ENCODE results near the gene ROS1.
"Not testable (repeated sequence)": the region's sequence is repeated elsewhere in the genome, so short reads cannot be mapped to it uniquely, and the experiment has no call there.

The ROS1 gene

DNA sequence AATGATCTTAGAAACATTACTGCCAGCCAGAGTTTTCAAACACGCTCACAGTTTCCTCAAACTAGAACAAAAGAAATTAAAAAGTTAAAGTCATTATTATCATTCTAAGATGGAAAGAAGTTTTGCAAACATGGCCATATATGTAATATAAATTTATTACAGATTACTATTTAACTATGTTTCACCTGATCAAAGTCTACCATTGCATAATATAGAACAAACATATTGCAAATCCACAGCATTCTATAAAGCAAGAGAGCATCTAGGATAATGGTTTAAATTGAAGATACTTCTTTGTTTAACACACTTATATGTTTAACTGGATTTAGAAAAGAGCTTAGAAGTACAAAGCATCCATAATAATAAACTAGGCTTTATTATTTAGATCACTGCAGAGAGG is 30.5 kb upstream of the ROS1 start:
- H3K27me3 ChIP-seq (ENCODE audit: control insufficient read depth, insufficient read depth, low read length), result no peaks in the 10 kb centered on the region
- H3K36me3 ChIP-seq (ENCODE audit: control insufficient read depth, insufficient read depth, low read length), result no peaks in the 10 kb centered on the region
- H3K4me3 ChIP-seq (ENCODE audit: low read length), result no peak overlapping the region
- H3K9ac ChIP-seq (ENCODE audit: low read length), result no peak overlapping the region
- H3K9me3 ChIP-seq (ENCODE audit: control insufficient read depth, low read length), result no peaks in the 10 kb centered on the region
- H3K4me1 ChIP-seq (ENCODE audit: control insufficient read depth, insufficient read depth, low read length), result peaks cover 9% of the 10 kb centered on the region

DNA sequence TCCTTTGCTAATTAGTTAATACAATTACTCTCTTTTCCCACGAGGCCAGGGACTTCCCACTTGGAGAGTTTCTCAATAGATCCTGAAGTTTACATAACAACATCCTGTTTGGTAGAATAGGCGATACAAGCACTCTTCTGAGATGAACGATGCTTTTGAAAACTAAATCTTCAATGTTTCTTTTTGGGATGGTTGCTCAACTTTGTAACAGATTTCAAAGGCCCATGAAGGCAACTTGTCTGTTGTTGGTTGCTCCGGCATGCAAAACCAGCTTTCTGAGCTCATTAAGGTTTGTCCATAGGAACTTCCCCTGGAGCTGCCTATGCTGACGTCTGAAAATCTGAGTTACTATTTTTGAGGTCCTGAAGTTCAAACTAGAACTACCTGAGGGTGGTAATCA is 25.9 kb upstream of the ROS1 start:
- peak overlapping the region; percentile 5 for H3K9ac ChIP-seq (ENCODE audit: low read length)
- no peaks in the 10 kb centered on the region for H3K36me3 ChIP-seq (ENCODE audit: control insufficient read depth, insufficient read depth, low read length)
- no peaks in the 10 kb centered on the region for H3K9me3 ChIP-seq (ENCODE audit: control insufficient read depth, low read length)
- H3K27me3 ChIP-seq (ENCODE audit: control insufficient read depth, insufficient read depth, low read length), result no peaks in the 10 kb centered on the region
- H3K4me1 ChIP-seq (ENCODE audit: control insufficient read depth, insufficient read depth, low read length), result peaks cover 14% of the 10 kb centered on the region
- H3K4me3 ChIP-seq (ENCODE audit: low read length), result no peak overlapping the region

DNA sequence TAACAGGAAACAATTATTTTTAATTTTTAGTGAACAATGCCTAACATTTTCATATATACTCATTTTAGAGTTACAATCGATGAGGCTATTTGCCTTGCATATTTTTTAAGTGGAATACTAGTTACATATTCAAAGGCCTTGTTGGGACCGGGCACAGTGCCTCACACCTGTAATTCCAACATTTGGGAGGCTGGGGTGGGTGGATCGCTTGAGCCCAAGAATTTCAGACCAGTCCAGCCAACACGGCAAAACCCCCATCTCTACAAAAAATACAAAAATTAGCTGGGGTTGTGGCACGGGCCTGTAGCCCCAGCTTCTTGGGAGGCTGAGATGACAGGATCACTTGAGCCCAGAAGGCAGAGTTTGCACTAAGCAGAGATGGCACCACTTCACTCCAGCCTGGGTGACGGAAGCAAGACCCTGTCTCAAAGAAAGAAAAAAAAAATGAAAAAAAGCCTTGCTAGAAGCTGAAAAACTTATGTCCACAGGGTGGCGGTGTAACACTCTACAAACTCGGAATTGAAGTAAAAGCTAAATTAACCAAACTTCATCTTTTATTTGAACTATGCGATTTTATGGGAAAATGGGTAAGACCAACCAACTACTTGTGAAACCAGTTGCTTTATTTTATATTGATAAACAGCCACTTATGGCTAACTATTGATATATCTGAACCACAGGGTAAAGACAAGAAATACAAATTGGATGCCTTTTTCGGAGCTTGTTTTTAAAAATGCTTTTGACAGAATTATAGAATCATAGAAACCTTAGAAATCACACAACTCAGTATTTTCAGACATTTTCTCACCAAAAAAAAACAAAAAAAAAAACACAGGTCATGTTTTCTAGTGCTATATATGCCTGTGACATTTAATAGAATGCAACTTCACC is 24.1 kb upstream of the ROS1 start:
- Histone ChIP-seq H3K27me3 (ENCODE audit: control insufficient read depth, insufficient read depth, low read length) (no peaks in the 10 kb centered on the region), H3K36me3 (ENCODE audit: control insufficient read depth, insufficient read depth, low read length) (no peaks in the 10 kb centered on the region), H3K9ac (ENCODE audit: low read length) (no peak overlapping the region), H3K4me3 (ENCODE audit: low read length) (no peak overlapping the region), H3K4me1 (ENCODE audit: control insufficient read depth, insufficient read depth, low read length) (peaks cover 14% of the 10 kb centered on the region), H3K9me3 (ENCODE audit: control insufficient read depth, low read length) (no peaks in the 10 kb centered on the region)

DNA sequence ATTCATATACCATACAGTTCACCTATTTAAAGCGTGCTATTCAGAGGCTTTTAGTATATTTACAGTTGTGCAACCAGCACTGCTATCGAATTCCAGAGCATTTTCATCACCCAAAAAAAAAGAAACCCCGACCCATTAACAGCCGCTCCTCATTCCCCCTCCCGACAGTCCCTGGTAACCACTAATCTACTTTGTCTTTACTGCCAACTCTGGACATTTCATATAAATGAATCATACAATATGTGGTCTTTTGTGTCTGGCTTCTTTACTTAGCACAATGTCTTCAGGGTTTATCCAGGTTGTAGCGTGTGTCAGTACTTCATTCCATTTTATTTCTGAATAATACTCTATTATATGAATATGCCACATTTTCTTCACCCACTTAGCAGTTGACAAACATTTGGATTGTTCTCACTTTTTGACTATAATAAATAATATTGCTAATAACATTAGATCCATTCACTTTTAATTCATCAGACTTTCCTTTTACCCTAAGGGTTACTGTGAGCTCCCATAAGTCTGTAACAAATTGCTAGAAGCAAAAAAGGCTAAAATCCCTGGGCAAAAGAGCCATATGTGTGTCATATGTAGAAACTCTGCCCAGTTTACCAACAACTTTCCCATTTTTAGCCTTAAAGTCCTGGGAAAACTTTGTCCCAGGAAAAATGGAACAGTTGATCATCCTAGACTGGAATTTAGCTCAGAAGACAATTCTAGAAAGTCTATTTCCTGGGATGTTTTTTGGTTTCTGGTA is 23.2 kb upstream of the ROS1 start:
- Histone ChIP-seq H3K4me1 (ENCODE audit: control insufficient read depth, insufficient read depth, low read length) (peaks cover 14% of the 10 kb centered on the region), H3K9me3 (ENCODE audit: control insufficient read depth, low read length) (no peaks in the 10 kb centered on the region), H3K36me3 (ENCODE audit: control insufficient read depth, insufficient read depth, low read length) (no peaks in the 10 kb centered on the region), H3K4me3 (ENCODE audit: low read length) (no peak overlapping the region), H3K27me3 (ENCODE audit: control insufficient read depth, insufficient read depth, low read length) (no peaks in the 10 kb centered on the region), H3K9ac (ENCODE audit: low read length) (no peak overlapping the region)

- peaks cover 14% of the 10 kb centered on the region for H3K4me1 ChIP-seq (ENCODE audit: control insufficient read depth, insufficient read depth, low read length)
- no peak overlapping the region for H3K4me3 ChIP-seq (ENCODE audit: low read length)
- no peak overlapping the region for H3K9ac ChIP-seq (ENCODE audit: low read length)
- no peaks in the 10 kb centered on the region for H3K36me3 ChIP-seq (ENCODE audit: control insufficient read depth, insufficient read depth, low read length)
- no peaks in the 10 kb centered on the region for H3K27me3 ChIP-seq (ENCODE audit: control insufficient read depth, insufficient read depth, low read length)
- no peaks in the 10 kb centered on the region for H3K9me3 ChIP-seq (ENCODE audit: control insufficient read depth, low read length)
Observed at GRCh38 chr6:117448011-117448410, 22.3 kb upstream of the ROS1 start.

DNA sequence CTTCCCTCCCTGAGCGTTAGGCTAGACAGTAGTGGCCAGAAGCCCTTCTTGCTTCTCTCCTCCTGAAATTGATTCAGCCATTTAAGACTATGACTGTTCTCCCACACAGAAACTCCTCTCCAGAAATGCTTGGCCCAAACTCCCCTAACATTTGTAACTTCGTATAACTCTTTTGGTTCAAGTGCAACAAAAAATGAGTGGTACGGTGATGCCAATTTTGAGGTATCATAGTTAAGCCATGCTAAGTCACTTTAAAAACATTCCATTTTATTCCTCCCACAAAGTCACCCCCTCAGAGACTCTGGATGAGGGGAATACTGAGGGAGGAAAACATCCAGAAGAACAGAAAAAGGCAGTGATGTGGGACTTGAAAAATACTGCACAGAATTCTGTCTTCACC is 21.1 kb upstream of the ROS1 start:
- H3K9me3 ChIP-seq (ENCODE audit: control insufficient read depth, low read length), result no peaks in the 10 kb centered on the region
- no peak overlapping the region for H3K9ac ChIP-seq (ENCODE audit: low read length)
- H3K4me3 ChIP-seq (ENCODE audit: low read length), result no peak overlapping the region
- H3K4me1 ChIP-seq (ENCODE audit: control insufficient read depth, insufficient read depth, low read length), result peaks cover 11% of the 10 kb centered on the region
- H3K27me3 ChIP-seq (ENCODE audit: control insufficient read depth, insufficient read depth, low read length), result no peaks in the 10 kb centered on the region
- H3K36me3 ChIP-seq (ENCODE audit: control insufficient read depth, insufficient read depth, low read length), result no peaks in the 10 kb centered on the region

GRCh38 chr6:117444600-117444999 is 18.9 kb upstream of the ROS1 start:
- H3K9ac ChIP-seq (ENCODE audit: low read length), result no peak overlapping the region
- no peaks in the 10 kb centered on the region for H3K36me3 ChIP-seq (ENCODE audit: control insufficient read depth, insufficient read depth, low read length)
- H3K4me1 ChIP-seq (ENCODE audit: control insufficient read depth, insufficient read depth, low read length), result no peaks in the 10 kb centered on the region
- no peaks in the 10 kb centered on the region for H3K27me3 ChIP-seq (ENCODE audit: control insufficient read depth, insufficient read depth, low read length)
- H3K4me3 ChIP-seq (ENCODE audit: low read length), result no peak overlapping the region
- H3K9me3 ChIP-seq (ENCODE audit: control insufficient read depth, low read length), result no peaks in the 10 kb centered on the region

DNA sequence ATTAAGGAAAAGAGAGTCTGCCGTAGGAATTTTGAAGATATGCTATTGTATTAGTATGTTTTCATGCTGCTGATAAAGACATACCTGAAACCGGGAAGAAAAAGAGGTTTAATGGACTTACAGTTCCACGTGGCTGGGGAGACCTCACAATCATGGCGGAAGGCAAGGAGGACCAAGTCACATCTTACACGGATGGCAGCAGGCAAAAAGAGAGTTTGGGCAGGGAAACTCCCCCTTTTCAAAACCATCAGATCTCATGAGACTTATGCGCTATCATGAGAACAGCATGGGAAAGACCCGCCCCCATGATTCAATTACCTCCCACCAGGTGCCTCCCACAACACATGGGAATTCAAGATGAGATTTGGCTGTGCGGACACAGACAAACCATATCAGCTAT is 16.6 kb upstream of the ROS1 start:
- not testable (repeated sequence) for H3K27me3 ChIP-seq (ENCODE audit: control insufficient read depth, insufficient read depth, low read length); H3K36me3 ChIP-seq (ENCODE audit: control insufficient read depth, insufficient read depth, low read length); H3K4me3 ChIP-seq (ENCODE audit: low read length); H3K9ac ChIP-seq (ENCODE audit: low read length); H3K4me1 ChIP-seq (ENCODE audit: control insufficient read depth, insufficient read depth, low read length); H3K9me3 ChIP-seq (ENCODE audit: control insufficient read depth, low read length)

- no peaks in the 10 kb centered on the region for H3K9me3 ChIP-seq (ENCODE audit: control insufficient read depth, low read length)
- H3K9ac ChIP-seq (ENCODE audit: low read length), result no peak overlapping the region
- no peaks in the 10 kb centered on the region for H3K4me1 ChIP-seq (ENCODE audit: control insufficient read depth, insufficient read depth, low read length)
- no peaks in the 10 kb centered on the region for H3K36me3 ChIP-seq (ENCODE audit: control insufficient read depth, insufficient read depth, low read length)
- H3K4me3 ChIP-seq (ENCODE audit: low read length), result no peak overlapping the region
- no peaks in the 10 kb centered on the region for H3K27me3 ChIP-seq (ENCODE audit: control insufficient read depth, insufficient read depth, low read length)
Observed at GRCh38 chr6:117441824-117442264, 16.1 kb upstream of the ROS1 start.

DNA sequence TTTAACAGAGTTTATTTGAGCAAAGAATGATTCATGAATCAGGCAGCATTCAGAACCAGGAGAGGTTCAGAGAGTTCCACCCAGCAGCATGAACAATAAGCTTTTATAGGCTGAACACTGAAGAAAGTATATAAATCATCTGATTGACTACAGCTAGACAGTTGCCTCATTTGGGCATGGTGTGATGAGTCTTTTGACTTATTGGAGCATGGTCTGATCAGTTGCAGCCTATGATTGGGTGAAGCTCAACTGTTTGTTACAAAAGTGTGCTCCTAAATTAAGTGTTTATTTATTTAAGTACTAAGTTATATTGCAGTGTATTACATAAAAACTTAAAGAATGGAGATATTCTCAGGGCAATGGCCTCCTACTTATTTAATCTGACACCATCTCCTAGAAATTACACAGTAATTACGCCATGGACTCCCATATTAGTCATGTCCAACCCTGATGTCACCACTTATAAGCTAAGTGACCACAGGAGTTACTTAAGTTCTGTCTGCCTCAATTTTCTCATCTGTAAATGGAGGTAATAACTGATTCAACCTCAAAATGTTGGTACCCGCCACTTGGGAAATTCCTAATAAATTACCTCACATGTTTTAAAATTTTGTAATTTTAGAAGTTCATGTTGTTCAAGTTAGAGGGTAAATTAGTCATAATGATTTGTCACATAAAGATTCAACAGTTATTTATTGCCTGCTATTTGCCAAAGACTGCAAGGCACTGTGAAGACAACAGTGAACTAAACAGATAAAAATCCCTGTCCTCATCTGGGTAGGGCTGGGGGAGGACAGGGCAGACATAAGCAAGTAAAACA is 15.2 kb upstream of the ROS1 start:
- Histone ChIP-seq H3K9ac (ENCODE audit: low read length) (no peak overlapping the region), H3K27me3 (ENCODE audit: control insufficient read depth, insufficient read depth, low read length) (no peaks in the 10 kb centered on the region)

DNA sequence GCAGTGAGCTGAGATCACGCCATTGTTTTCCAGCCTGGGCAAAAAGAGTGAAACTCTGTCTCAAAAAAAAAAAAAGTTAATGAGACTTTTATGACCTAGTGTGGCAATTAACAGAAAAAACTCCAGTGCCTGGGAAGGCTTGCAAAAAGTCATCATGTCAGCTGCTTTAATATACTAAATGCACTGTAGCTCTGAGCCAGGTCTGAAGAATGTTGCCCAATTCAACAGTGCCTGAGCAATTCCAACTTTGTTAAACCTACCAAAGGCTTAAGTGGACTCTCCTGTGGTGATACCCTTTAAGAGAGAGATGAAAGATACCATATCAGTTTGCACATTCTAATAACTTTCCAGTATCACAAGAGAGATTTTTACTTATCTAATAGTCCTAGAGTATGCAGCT is 6.5 kb upstream of the ROS1 start:
- Histone ChIP-seq H3K4me1 (ENCODE audit: control insufficient read depth, insufficient read depth, low read length) (no peaks in the 10 kb centered on the region), H3K27me3 (ENCODE audit: control insufficient read depth, insufficient read depth, low read length) (no peaks in the 10 kb centered on the region), H3K9me3 (ENCODE audit: control insufficient read depth, low read length) (no peaks in the 10 kb centered on the region), H3K9ac (ENCODE audit: low read length) (no peak overlapping the region), H3K36me3 (ENCODE audit: control insufficient read depth, insufficient read depth, low read length) (no peaks in the 10 kb centered on the region), H3K4me3 (ENCODE audit: low read length) (no peak overlapping the region)

More for the DNA sequence above, 15.2 kb upstream of the ROS1 start:
- Histone ChIP-seq H3K4me3 (ENCODE audit: low read length) (no peak overlapping the region), H3K4me1 (ENCODE audit: control insufficient read depth, insufficient read depth, low read length) (no peaks in the 10 kb centered on the region), H3K36me3 (ENCODE audit: control insufficient read depth, insufficient read depth, low read length) (no peaks in the 10 kb centered on the region), H3K9me3 (ENCODE audit: control insufficient read depth, low read length) (no peaks in the 10 kb centered on the region)

DNA sequence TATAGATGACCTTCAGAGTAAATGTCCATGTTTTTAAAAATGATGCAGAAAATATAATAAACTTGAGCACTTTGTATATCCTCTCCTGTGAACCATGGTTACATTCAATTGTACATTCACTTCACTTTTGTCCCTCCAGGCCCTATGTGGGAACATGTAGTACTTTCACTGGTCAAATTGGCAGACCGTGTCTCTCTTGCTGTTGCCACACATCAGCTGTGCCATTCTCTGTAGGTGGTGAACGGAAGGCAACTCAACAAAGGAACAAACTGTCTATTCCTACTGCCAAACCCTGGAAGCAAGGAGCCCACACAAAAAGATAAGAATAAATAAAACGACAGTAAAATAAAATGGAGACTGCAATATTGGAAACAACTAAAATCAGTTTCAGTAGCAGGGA is 2.0 kb downstream of the ROS1 start:
- Histone ChIP-seq H3K9ac (ENCODE audit: low read length) (no peak overlapping the region), H3K27me3 (ENCODE audit: control insufficient read depth, insufficient read depth, low read length) (no peaks in the 10 kb centered on the region), H3K4me3 (ENCODE audit: low read length) (no peak overlapping the region), H3K4me1 (ENCODE audit: control insufficient read depth, insufficient read depth, low read length) (no peaks in the 10 kb centered on the region), H3K9me3 (ENCODE audit: control insufficient read depth, low read length) (no peaks in the 10 kb centered on the region), H3K36me3 (ENCODE audit: control insufficient read depth, insufficient read depth, low read length) (no peaks in the 10 kb centered on the region)

Data from mucosa of stomach (tissue), 1 donor.